Muscle of arm (tissue), 12 donors: ENCODE data around the gene CEMIP2. TPM values are rescaled to one million over a fixed set of nuclear protein-coding genes. Genes with fewer than 3 reads are reported as not detected.

Experiments used
- DNase-seq: peaks from one replicate; pipeline ENCODE4 v3.0.0-alpha.2; 2013
- polyA plus RNA-seq, 12 donors: library from polyadenylated mRNA; unstranded; fragments of 120-200 nt; gene quantifications; one replicate each; pipeline ENCODE4 v1.2.1, GENCODE V29; 2013; ENCODE audit not compliant: insufficient read length in 12 of 12

CEMIP2 gene
- polyA plus RNA-seq, 12 donors: 18.1 to 42.1 (median 33.2) TPM; not detected in 1

GRCh38 chr9:71643330-71643729, 125.0 kb downstream of the CEMIP2 start:
- DNase-seq: no peak

GRCh38 chr9:71642056-71642455, 126.3 kb downstream of the CEMIP2 start:
- no peak for DNase-seq

GRCh38 chr9:71638627-71639026, 129.7 kb downstream of the CEMIP2 start:
- peak; percentile 39 for DNase-seq

- no peak for DNase-seq
Observed at GRCh38 chr9:71637926-71638325, 130.4 kb downstream of the CEMIP2 start.

- no peak for DNase-seq
Observed at GRCh38 chr9:71637375-71637774, 130.9 kb downstream of the CEMIP2 start.

GRCh38 chr9:71636143-71636839, 132.0 kb downstream of the CEMIP2 start:
- no peak for DNase-seq

GRCh38 chr9:71634752-71635151, 133.6 kb downstream of the CEMIP2 start:
- no peak for DNase-seq

Other genes starting within 250 kb of the CEMIP2 start
- gene ABHD17B, start 142.7 kb upstream of the CEMIP2 start, polyA plus RNA-seq: 10 to 100 TPM in 11 of 12 donors, not detected in 1; 15.3 to 33.8 (median 29.6) TPM
- 10 to 100 TPM in 11 of 12 donors, not detected in 1; 17.2 to 26.2 (median 24.0) TPM for gene C9orf85, start 143.1 kb upstream of the CEMIP2 start, polyA plus RNA-seq